Measurements from ENCODE around the gene MRPL39. TPM values are rescaled to one million over a fixed set of nuclear protein-coding genes. Genes with fewer than 3 reads are reported as not detected.

The MRPL39 gene
- polyA plus RNA-seq, 4 donors: 30.0 to 50.3 (median 38.6) TPM

GRCh38 chr21:25550352-25551120 is 56.7 kb downstream of the MRPL39 start:
- DNase-seq (ENCODE audit: low read depth in 4 of 4, low spot score in 3 of 4): no peak

- no peak for DNase-seq (ENCODE audit: low read depth in 4 of 4, low spot score in 3 of 4)
Measured at GRCh38 chr21:25541042-25541441, 66.2 kb downstream of the MRPL39 start.

- DNase-seq (ENCODE audit: low read depth in 4 of 4, low spot score in 3 of 4): no peak
Measured at GRCh38 chr21:25539606-25540005, 67.7 kb downstream of the MRPL39 start.

- no peak for DNase-seq (ENCODE audit: low read depth in 4 of 4, low spot score in 3 of 4)
Measured at GRCh38 chr21:25537174-25537573, 70.1 kb downstream of the MRPL39 start.

GRCh38 chr21:25536752-25537151 is 70.5 kb downstream of the MRPL39 start:
- DNase-seq (ENCODE audit: low read depth in 4 of 4, low spot score in 3 of 4): no peak

GRCh38 chr21:25535849-25536248 is 71.4 kb downstream of the MRPL39 start:
- DNase-seq (ENCODE audit: low read depth in 4 of 4, low spot score in 3 of 4): no peak

Other genes starting within 250 kb of the MRPL39 start
- gene JAM2, start 31.8 kb upstream of the MRPL39 start, polyA plus RNA-seq (ENCODE audit: insufficient read length in 4 of 4): 10 to 100 TPM; 11.8 to 63.2 (median 16.5) TPM
- 100 to 1,000 TPM; 157 to 272 (median 233) TPM for gene ATP5PF, start 127.4 kb upstream of the MRPL39 start, polyA plus RNA-seq (ENCODE audit: insufficient read length in 4 of 4)
- 10 to 100 TPM; 44.8 to 61.3 (median 53.2) TPM for gene GABPA, start 127.5 kb upstream of the MRPL39 start, polyA plus RNA-seq (ENCODE audit: insufficient read length in 4 of 4)